H9 (cell line): ENCODE data around the gene ALOX5. TPM values are rescaled to one million over a fixed set of nuclear protein-coding genes. Genes with fewer than 3 reads are reported as not detected.

Experiments
- DNase-seq: peaks from one replicate; pipeline ENCODE4 v3.0.0-alpha.2; 2017
- H2AFZ ChIP-seq: one replicate; pipeline ENCODE4 v1.6.1; 2013; ENCODE audit warnings: mild to moderate bottlenecking, low read length, control low read depth, moderate library complexity
- H2AK5ac ChIP-seq: 2 replicates; pipeline ENCODE4 v1.6.1; 2013; ENCODE audit warnings: low read length, control low read depth, mixed read lengths; ENCODE audit not compliant: insufficient read length
- H2BK120ac ChIP-seq: one replicate; pipeline ENCODE4 v1.6.1; 2013; ENCODE audit warnings: low read depth, mild to moderate bottlenecking, low read length, control low read depth, inconsistent platforms; ENCODE audit not compliant: poor library complexity, severe bottlenecking
- H2BK12ac ChIP-seq: 2 replicates; pipeline ENCODE4 v1.6.1; 2013; ENCODE audit warnings: low read length, control low read depth, mixed read lengths, low read depth; ENCODE audit not compliant: insufficient read length
- H2BK15ac ChIP-seq: 2 replicates; pipeline ENCODE4 v1.6.1; 2013; ENCODE audit warnings: low read depth, low read length, control low read depth
- H2BK20ac ChIP-seq: one replicate; pipeline ENCODE4 v1.6.1; 2013; ENCODE audit warnings: low read depth, mild to moderate bottlenecking, low read length, control low read depth, inconsistent platforms; ENCODE audit not compliant: poor library complexity, severe bottlenecking
- H2BK5ac ChIP-seq: 2 replicates; pipeline ENCODE4 v1.6.1; 2013; ENCODE audit warnings: low read length, control low read depth, mixed read lengths; ENCODE audit not compliant: insufficient read length
- H3K14ac ChIP-seq: 2 replicates; pipeline ENCODE4 v1.6.1; 2013; ENCODE audit warnings: low read length, control low read depth; ENCODE audit not compliant: insufficient read depth
- H3K18ac ChIP-seq: 2 replicates; pipeline ENCODE4 v1.6.1; 2013; ENCODE audit warnings: low read depth, mild to moderate bottlenecking, mixed read lengths, low read length, control low read depth; ENCODE audit not compliant: insufficient read length
- H3K23ac ChIP-seq: 2 replicates; pipeline ENCODE4 v1.6.1; 2013; ENCODE audit warnings: low read length, control low read depth, mixed read lengths, low read depth; ENCODE audit not compliant: insufficient read length
- H3K23me2 ChIP-seq: 2 replicates; pipeline ENCODE4 v1.6.1; 2013; ENCODE audit warnings: low read depth, mild to moderate bottlenecking, mixed read lengths, low read length, control low read depth; ENCODE audit not compliant: insufficient read length, poor library complexity, severe bottlenecking
- H3K27ac ChIP-seq: 2 replicates; pipeline ENCODE4 v1.5.1; 2013; ENCODE audit warnings: low read length, control low read depth, mixed read lengths, low read depth; ENCODE audit not compliant: insufficient read length
- H3K27me3 ChIP-seq: 2 replicates; pipeline ENCODE4 v1.6.1; 2013; ENCODE audit warnings: low read length, control low read depth, inconsistent platforms; ENCODE audit not compliant: insufficient read depth
- H3K4ac ChIP-seq: 2 replicates; pipeline ENCODE4 v1.6.1; 2013; ENCODE audit warnings: low read depth, mild to moderate bottlenecking, control low read depth, inconsistent platforms, low read length, moderate library complexity
- H3K4me1 ChIP-seq: 2 replicates; pipeline ENCODE4 v1.6.1; 2013; ENCODE audit warnings: low read length, control low read depth, inconsistent platforms; ENCODE audit not compliant: insufficient read depth
- H3K4me2 ChIP-seq: 2 replicates; pipeline ENCODE4 v1.6.1; 2013; ENCODE audit warnings: low read length, control low read depth, mixed read lengths; ENCODE audit not compliant: insufficient read length, insufficient read depth
- H3K56ac ChIP-seq: 2 replicates; pipeline ENCODE4 v1.6.1; 2013; ENCODE audit warnings: low read depth, mild to moderate bottlenecking, mixed read lengths, low read length, control low read depth; ENCODE audit not compliant: insufficient read length
- H3K79me1 ChIP-seq: 2 replicates; pipeline ENCODE4 v1.6.1; 2013; ENCODE audit warnings: low read depth, mild to moderate bottlenecking, moderate library complexity, low read length, control low read depth, inconsistent platforms; ENCODE audit not compliant: insufficient read depth, poor library complexity, severe bottlenecking
- H3K79me2 ChIP-seq: 2 replicates; pipeline ENCODE4 v1.6.1; 2013; ENCODE audit warnings: low read length, control low read depth, inconsistent platforms; ENCODE audit not compliant: insufficient read depth
- H3K9ac ChIP-seq: 2 replicates; pipeline ENCODE4 v1.6.1; 2013; ENCODE audit warnings: low read length, control low read depth, mixed read lengths; ENCODE audit not compliant: insufficient read length; ENCODE audit errors: extremely low read depth
- H3K9me3 ChIP-seq: one replicate; pipeline ENCODE4 v1.6.1; 2013; ENCODE audit warnings: low read depth, low read length, inconsistent platforms; ENCODE audit not compliant: control insufficient read depth
- H3T11ph ChIP-seq: one replicate; pipeline ENCODE4 v1.6.1; 2013; ENCODE audit warnings: mild to moderate bottlenecking, low read length, control low read depth, inconsistent platforms
- H4K20me1 ChIP-seq: one replicate; pipeline ENCODE4 v1.6.1; 2013; ENCODE audit not compliant: control insufficient read depth, insufficient read length, insufficient read depth
- H4K5ac ChIP-seq: 2 replicates; pipeline ENCODE4 v1.6.1; 2013; ENCODE audit warnings: low read depth, mild to moderate bottlenecking, mixed read lengths, low read length, control low read depth; ENCODE audit not compliant: insufficient read length
- H4K8ac ChIP-seq: replicated peaks from 2 replicates; pipeline ENCODE4 v1.6.1; 2013; ENCODE audit warnings: low read length, control low read depth, mixed read lengths, low read depth; ENCODE audit not compliant: insufficient read length
- H4K91ac ChIP-seq: 2 replicates; pipeline ENCODE4 v1.6.1; 2013; ENCODE audit warnings: low read depth, mild to moderate bottlenecking, moderate library complexity, mixed read lengths, low read length, control low read depth; ENCODE audit not compliant: insufficient read length
- H3K27ac Mint-ChIP-seq, 3 experiments: 2 replicates in 2 of 3; 3 replicates in 1 of 3; pipeline ENCODE4 v1.8.0; 2020 to 2021; ENCODE audit warnings: mixed read lengths in 3 of 3, mild to moderate bottlenecking in 1 of 3, moderate library complexity in 1 of 3
- H3K27me3 Mint-ChIP-seq: 2 replicates; pipeline ENCODE4 v1.8.0; 2021; ENCODE audit warnings: low read depth, mild to moderate bottlenecking, moderate library complexity, mixed read lengths
- H3K36me3 Mint-ChIP-seq, 3 experiments: 2 replicates in 2 of 3; 3 replicates in 1 of 3; pipeline ENCODE4 v1.8.0; 2020 to 2021; ENCODE audit warnings: low read depth in 3 of 3, mixed read lengths in 3 of 3; ENCODE audit not compliant: insufficient read depth in 1 of 3
- H3K4me1 Mint-ChIP-seq, 2 experiments: 2 replicates each; pipeline ENCODE4 v1.8.0; 2020; ENCODE audit warnings: mixed read lengths in 2 of 2
- H3K4me3 Mint-ChIP-seq, 2 experiments: 2 replicates in 1 of 2; 3 replicates in 1 of 2; pipeline ENCODE4 v1.8.0; 2020 to 2021; ENCODE audit warnings: mild to moderate bottlenecking in 2 of 2, mixed read lengths in 2 of 2, moderate library complexity in 1 of 2
- H3K9me3 Mint-ChIP-seq, 2 experiments: 2 replicates in 1 of 2; 3 replicates in 1 of 2; pipeline ENCODE4 v1.8.0; 2020; ENCODE audit warnings: mild to moderate bottlenecking in 2 of 2, mixed read lengths in 2 of 2, moderate library complexity in 1 of 2
- CTCF ChIP-seq: fragments of 200-600 bp; sonication (generic); conservative IDR thresholded peaks from 3 replicates; pipeline ENCODE4 v1.8.0; 2021; ENCODE audit warnings: antibody characterized with exemption, mild to moderate bottlenecking
- WGBS: extraction: QIAGEN DNeasy Blood & Tissue Kit; methylation state at CpG from one replicate; pipeline ENCODE4 v1.1.7; 2013; ENCODE audit warnings: missing lambda C conversion rate, low lambda C conversion rate, mixed read lengths; ENCODE audit not compliant: insufficient read length; ENCODE audit errors: extremely low coverage; 5-methylcytosine and 5-hydroxymethylcytosine counted together
- total RNA-seq: library from RNA; stranded (reverse); gene quantifications from 2 replicates; pipeline ENCODE4 v1.2.1, GENCODE V29; 2021

ALOX5 gene
- total RNA-seq, 1 experiment from 2014 or later = 3.7 TPM

- no peak overlapping the region for H2BK120ac ChIP-seq
- no peaks in the 10 kb centered on the region for H3K79me2 ChIP-seq
- TF ChIP-seq CTCF = no peak
- H2BK15ac ChIP-seq = no peak overlapping the region
- no CpG with 5 or more reads among the region's 2 CpGs for WGBS
- H3K56ac ChIP-seq = no peak overlapping the region
- H3K27me3 ChIP-seq = peaks cover 15% of the 10 kb centered on the region; the same call in 1 of the 2 replicates
- no peak overlapping the region for H2AFZ ChIP-seq
- Mint-ChIP-seq H3K4me3 (no peak overlapping the region), H3K4me1 (peaks cover 14 to 23% of the 10 kb centered on the region in 2 experiments), H3K27me3 (peaks cover 58% of the 10 kb centered on the region), H3K36me3 (no peaks in the 10 kb centered on the region; a peak in 1 of 7 replicates), H3K9me3 (no peaks in the 10 kb centered on the region), H3K27ac (no peak overlapping the region)
- H3K4ac ChIP-seq = no peak overlapping the region
- H4K8ac ChIP-seq = no peak overlapping the region
- no peak overlapping the region for H3T11ph ChIP-seq
- no peaks in the 10 kb centered on the region for H3K79me1 ChIP-seq
- H4K91ac ChIP-seq = no peak overlapping the region
- no peak overlapping the region for H3K27ac ChIP-seq
- peaks cover 12% of the 10 kb centered on the region for H3K23me2 ChIP-seq
- H3K4me2 ChIP-seq = no peak overlapping the region
- no peaks in the 10 kb centered on the region for H3K9me3 ChIP-seq
- no peaks in the 10 kb centered on the region; the same call in 1 of the 2 replicates for H3K4me1 ChIP-seq
- no peak overlapping the region for H2AK5ac ChIP-seq
- H4K20me1 ChIP-seq = no peaks in the 10 kb centered on the region
- H4K5ac ChIP-seq = no peak overlapping the region
- H3K14ac ChIP-seq = no peak overlapping the region
- H2BK12ac ChIP-seq = no peak overlapping the region
- no peak for DNase-seq
- H3K9ac ChIP-seq = no peak overlapping the region
- H3K23ac ChIP-seq = no peak overlapping the region
- H2BK5ac ChIP-seq = no peak overlapping the region
- H2BK20ac ChIP-seq = no peak overlapping the region
- H3K18ac ChIP-seq = no peak overlapping the region
These were observed 2.4 kb downstream of the ALOX5 start for GRCh38 chr10:45376371-45376801.
